ENCODE results near the gene TCEANC2.

DNA sequence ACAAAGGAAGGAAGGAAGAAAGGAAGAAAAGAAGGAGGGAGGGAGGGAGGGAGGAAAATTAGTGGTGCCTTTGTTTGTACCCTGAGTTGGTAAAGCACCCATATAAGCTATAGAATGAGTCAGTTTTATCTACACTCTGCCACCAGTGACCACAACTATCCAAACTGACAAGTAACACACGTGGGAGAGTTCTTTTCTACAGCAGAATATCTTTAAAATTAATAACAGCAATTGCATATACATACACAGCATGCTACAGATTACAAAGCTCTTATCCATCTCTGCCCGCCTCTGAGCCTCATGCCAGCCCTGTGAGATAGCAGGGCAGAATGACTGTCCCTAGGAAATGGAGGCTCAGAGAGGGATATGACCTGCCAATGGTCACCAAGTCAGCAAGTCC, 79.1 kb downstream of the TCEANC2 start:
- no peak for TF ChIP-seq CTCF (IDR thresholded peaks at IDR 0.05; ENCODE audit: low read depth, low read length)
- TF ChIP-seq EZH2phosphoT487 (IDR thresholded peaks at IDR 0.05; ENCODE audit: low read depth) = no peak
